Glutamatergic neuron (in vitro differentiated cells): ENCODE data around the gene ARMCX4. TPM values are rescaled to one million over a fixed set of nuclear protein-coding genes. Genes with fewer than 3 reads are reported as not detected.

ENCODE experiments used
- DNase-seq: peaks from one replicate; pipeline ENCODE4 v3.0.0; 2022
- H3K27ac Mint-ChIP-seq: one replicate; pipeline ENCODE4 v1.8.0; 2020; ENCODE audit warnings: mild to moderate bottlenecking, mixed read lengths, inconsistent platforms; ENCODE audit not compliant: unreplicated experiment
- H3K27me3 Mint-ChIP-seq: one replicate; pipeline ENCODE4 v1.8.0; 2020; ENCODE audit warnings: mild to moderate bottlenecking, moderate library complexity, mixed read lengths, inconsistent platforms; ENCODE audit not compliant: unreplicated experiment
- H3K36me3 Mint-ChIP-seq: one replicate; pipeline ENCODE4 v1.8.0; 2020; ENCODE audit warnings: mild to moderate bottlenecking, mixed read lengths, inconsistent platforms; ENCODE audit not compliant: unreplicated experiment
- H3K4me1 Mint-ChIP-seq: one replicate; pipeline ENCODE4 v1.8.0; 2020; ENCODE audit warnings: mild to moderate bottlenecking, low read depth, mixed read lengths, inconsistent platforms; ENCODE audit not compliant: unreplicated experiment
- H3K4me3 Mint-ChIP-seq: one replicate; pipeline ENCODE4 v1.8.0; 2020; ENCODE audit warnings: mild to moderate bottlenecking, mixed read lengths, inconsistent platforms; ENCODE audit not compliant: unreplicated experiment
- H3K9me3 Mint-ChIP-seq: one replicate; pipeline ENCODE4 v1.8.0; 2020; ENCODE audit warnings: mild to moderate bottlenecking, moderate library complexity, mixed read lengths, inconsistent platforms; ENCODE audit not compliant: unreplicated experiment
- long read RNA-seq: library from polyadenylated mRNA; unstranded; transcript quantifications from one replicate; pipeline ENCODE4 v2.0.0, GENCODE V29; 2020; ENCODE audit not compliant: unreplicated experiment
- total RNA-seq: library from RNA; stranded (reverse); fragmentation: NEBNext Ultra II Directional; extraction: Animal tissue kit (Norgen Biotek cat#: 25700); gene quantifications from one replicate; pipeline ENCODE4 v1.2.1, GENCODE V29; 2021; ENCODE audit not compliant: unreplicated experiment
- TF ChIP-seq, protein P1 (sequence below): fragments of 200-600 bp; sonication (generic); IDR thresholded peaks from one replicate; pipeline ENCODE4 v1.5.0; 2021; ENCODE audit not compliant: partially characterized antibody, unreplicated experiment

The ARMCX4 gene
- 22.1 TPM for total RNA-seq
- long read RNA-seq, partial matches to known transcripts = 0 of 2 reads
- long read RNA-seq, other reads (novel, unspliced or antisense) = 1 of 2 reads

GRCh38 chrX:101485212-101485949, at the start of gene ARMCX4:
ARMCX4 (plus strand) TSS chrX:101485456; CDS start chrX:101488590, 3,134 bp downstream.
- Mint-ChIP-seq H3K36me3 (peaks cover 6% of the 10 kb centered on the region), H3K9me3 (peaks cover 4% of the 10 kb centered on the region), H3K4me3 (peak within 1 kb of the TSS; percentile 94), H3K27me3 (peaks cover 3% of the 10 kb centered on the region), H3K4me1 (no peaks in the 10 kb centered on the region), H3K27ac (peak within 1 kb of the TSS; percentile 88)
- TF ChIP-seq, protein P1, sequence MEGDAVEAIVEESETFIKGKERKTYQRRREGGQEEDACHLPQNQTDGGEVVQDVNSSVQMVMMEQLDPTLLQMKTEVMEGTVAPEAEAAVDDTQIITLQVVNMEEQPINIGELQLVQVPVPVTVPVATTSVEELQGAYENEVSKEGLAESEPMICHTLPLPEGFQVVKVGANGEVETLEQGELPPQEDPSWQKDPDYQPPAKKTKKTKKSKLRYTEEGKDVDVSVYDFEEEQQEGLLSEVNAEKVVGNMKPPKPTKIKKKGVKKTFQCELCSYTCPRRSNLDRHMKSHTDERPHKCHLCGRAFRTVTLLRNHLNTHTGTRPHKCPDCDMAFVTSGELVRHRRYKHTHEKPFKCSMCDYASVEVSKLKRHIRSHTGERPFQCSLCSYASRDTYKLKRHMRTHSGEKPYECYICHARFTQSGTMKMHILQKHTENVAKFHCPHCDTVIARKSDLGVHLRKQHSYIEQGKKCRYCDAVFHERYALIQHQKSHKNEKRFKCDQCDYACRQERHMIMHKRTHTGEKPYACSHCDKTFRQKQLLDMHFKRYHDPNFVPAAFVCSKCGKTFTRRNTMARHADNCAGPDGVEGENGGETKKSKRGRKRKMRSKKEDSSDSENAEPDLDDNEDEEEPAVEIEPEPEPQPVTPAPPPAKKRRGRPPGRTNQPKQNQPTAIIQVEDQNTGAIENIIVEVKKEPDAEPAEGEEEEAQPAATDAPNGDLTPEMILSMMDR = no peak
- peak; percentile 78 for DNase-seq

DNA sequence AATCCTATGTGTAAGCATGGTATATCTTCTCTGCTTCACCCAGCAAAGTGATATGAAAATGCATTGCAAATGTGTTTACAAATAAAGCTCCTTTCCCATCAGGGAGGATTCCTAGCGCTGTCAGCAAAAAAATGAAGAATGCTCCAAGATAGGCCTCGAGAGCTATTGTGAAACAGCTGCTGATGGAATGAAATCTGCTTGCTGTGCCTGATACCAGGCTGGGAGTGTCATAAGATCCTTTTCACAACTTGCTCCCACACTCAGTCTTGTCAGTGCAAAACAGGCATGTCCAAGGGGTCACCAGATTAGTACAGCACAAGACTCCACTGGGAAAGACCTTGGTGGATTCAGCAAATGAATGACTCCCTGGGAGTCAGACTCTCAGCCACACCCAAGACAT, 43.2 kb upstream of the ARMCX4 start:
- Mint-ChIP-seq H3K9me3 (no peaks in the 10 kb centered on the region), H3K27me3 (no peaks in the 10 kb centered on the region), H3K4me1 (no peaks in the 10 kb centered on the region), H3K36me3 (no peaks in the 10 kb centered on the region), H3K27ac (no peak overlapping the region), H3K4me3 (no peak overlapping the region)
- TF ChIP-seq, protein P1 = no peak
- no peak for DNase-seq

DNA sequence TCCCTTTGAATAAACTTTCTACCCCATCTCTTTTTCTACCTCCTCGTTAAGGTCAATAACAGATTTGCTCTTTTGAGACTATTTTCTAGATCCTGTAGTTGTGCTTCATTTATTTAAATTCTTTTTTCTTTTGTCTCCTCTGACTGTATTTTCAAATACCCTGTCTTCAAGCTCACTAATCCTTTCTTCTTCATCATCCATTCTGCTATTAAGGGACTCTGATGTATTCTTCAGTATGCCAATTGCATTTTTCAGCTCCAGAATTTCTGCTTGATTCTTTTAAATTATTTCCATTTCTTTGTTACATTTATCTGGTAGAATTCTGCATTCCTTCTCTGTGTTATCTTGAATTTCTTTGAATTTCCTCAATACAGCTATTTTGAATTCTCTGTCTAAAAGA, 36.0 kb upstream of the ARMCX4 start:
- no peak for DNase-seq
- Mint-ChIP-seq H3K27me3 (no peaks in the 10 kb centered on the region), H3K9me3 (peaks cover 6% of the 10 kb centered on the region), H3K4me1 (no peaks in the 10 kb centered on the region), H3K27ac (no peak overlapping the region), H3K4me3 (no peak overlapping the region), H3K36me3 (peaks cover 6% of the 10 kb centered on the region)
- TF ChIP-seq, protein P1 = no peak

GRCh38 chrX:101450085-101450484, 35.2 kb upstream of the ARMCX4 start:
- TF ChIP-seq, protein P1 = no peak
- no peaks in the 10 kb centered on the region for H3K27me3 Mint-ChIP-seq
- no peaks in the 10 kb centered on the region for H3K4me1 Mint-ChIP-seq
- peaks cover 6% of the 10 kb centered on the region for H3K36me3 Mint-ChIP-seq
- no peak overlapping the region for H3K4me3 Mint-ChIP-seq
- peaks cover 6% of the 10 kb centered on the region for H3K9me3 Mint-ChIP-seq
- H3K27ac Mint-ChIP-seq = no peak overlapping the region
- no peak for DNase-seq

- TF ChIP-seq, protein P1 = no peak
- no peak overlapping the region for H3K4me3 Mint-ChIP-seq
- no peaks in the 10 kb centered on the region for H3K4me1 Mint-ChIP-seq
- no peak for DNase-seq
- peaks cover 6% of the 10 kb centered on the region for H3K9me3 Mint-ChIP-seq
- H3K27me3 Mint-ChIP-seq = no peaks in the 10 kb centered on the region
- H3K36me3 Mint-ChIP-seq = peaks cover 6% of the 10 kb centered on the region
- H3K27ac Mint-ChIP-seq = no peak overlapping the region
Measured at GRCh38 chrX:101450961-101451360, 34.3 kb upstream of the ARMCX4 start.
